ENCODE data around the gene PHF2.

Gene PHF2

DNA sequence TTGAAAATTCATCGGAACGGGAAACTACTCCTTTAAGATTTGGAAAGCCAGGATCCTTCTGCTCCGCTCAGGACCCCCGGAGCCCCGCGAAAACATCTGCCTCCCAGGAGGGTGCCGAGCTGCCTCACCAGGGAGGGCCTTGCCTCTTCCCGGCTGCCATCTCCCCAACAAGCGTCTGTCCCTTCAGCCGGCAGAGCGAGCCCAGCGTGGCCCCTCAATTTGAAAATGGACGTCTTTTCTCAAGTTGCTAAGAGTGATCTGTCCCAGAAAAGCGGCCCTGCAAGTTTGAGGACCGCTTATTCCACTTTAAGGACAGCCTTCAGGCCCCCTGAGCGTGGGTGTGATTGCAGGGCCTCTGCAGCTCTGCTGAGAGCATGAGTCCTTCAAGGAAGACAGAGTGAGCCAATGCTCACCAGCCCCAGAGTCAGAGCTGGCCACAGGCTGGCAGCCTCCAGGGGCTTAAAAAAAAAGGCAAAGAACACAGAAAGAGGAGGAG lies 101.3 kb downstream of the PHF2 start:
- H3K4me2 ChIP-seq, result no peak overlapping the region
- H2AFZ ChIP-seq (ENCODE audit: low read depth), result no peak overlapping the region
- TF ChIP-seq, protein P1, sequence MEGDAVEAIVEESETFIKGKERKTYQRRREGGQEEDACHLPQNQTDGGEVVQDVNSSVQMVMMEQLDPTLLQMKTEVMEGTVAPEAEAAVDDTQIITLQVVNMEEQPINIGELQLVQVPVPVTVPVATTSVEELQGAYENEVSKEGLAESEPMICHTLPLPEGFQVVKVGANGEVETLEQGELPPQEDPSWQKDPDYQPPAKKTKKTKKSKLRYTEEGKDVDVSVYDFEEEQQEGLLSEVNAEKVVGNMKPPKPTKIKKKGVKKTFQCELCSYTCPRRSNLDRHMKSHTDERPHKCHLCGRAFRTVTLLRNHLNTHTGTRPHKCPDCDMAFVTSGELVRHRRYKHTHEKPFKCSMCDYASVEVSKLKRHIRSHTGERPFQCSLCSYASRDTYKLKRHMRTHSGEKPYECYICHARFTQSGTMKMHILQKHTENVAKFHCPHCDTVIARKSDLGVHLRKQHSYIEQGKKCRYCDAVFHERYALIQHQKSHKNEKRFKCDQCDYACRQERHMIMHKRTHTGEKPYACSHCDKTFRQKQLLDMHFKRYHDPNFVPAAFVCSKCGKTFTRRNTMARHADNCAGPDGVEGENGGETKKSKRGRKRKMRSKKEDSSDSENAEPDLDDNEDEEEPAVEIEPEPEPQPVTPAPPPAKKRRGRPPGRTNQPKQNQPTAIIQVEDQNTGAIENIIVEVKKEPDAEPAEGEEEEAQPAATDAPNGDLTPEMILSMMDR (conservative IDR thresholded peaks at IDR 0.05; ENCODE audit: low read depth, low read length), result no peak
- no peaks in the 10 kb centered on the region for H3K79me2 ChIP-seq (ENCODE audit: insufficient read depth, low read depth)
- H3K4me3 ChIP-seq (IDR thresholded peaks at IDR 0.05; ENCODE audit: insufficient read depth, low read depth, low read length), result no peak overlapping the region
- H3K27me3 ChIP-seq (ENCODE audit: insufficient read depth, low read depth), result no peaks in the 10 kb centered on the region
- H3K9ac ChIP-seq, result no peak overlapping the region
- H3K36me3 ChIP-seq (ENCODE audit: insufficient read depth), result no peaks in the 10 kb centered on the region
- H4K20me1 ChIP-seq (ENCODE audit: insufficient read depth), result no peaks in the 10 kb centered on the region
- H3K27ac ChIP-seq, result no peak overlapping the region
- no peaks in the 10 kb centered on the region for H3K4me1 ChIP-seq (ENCODE audit: low read depth, poor library complexity, severe bottlenecking)

DNA sequence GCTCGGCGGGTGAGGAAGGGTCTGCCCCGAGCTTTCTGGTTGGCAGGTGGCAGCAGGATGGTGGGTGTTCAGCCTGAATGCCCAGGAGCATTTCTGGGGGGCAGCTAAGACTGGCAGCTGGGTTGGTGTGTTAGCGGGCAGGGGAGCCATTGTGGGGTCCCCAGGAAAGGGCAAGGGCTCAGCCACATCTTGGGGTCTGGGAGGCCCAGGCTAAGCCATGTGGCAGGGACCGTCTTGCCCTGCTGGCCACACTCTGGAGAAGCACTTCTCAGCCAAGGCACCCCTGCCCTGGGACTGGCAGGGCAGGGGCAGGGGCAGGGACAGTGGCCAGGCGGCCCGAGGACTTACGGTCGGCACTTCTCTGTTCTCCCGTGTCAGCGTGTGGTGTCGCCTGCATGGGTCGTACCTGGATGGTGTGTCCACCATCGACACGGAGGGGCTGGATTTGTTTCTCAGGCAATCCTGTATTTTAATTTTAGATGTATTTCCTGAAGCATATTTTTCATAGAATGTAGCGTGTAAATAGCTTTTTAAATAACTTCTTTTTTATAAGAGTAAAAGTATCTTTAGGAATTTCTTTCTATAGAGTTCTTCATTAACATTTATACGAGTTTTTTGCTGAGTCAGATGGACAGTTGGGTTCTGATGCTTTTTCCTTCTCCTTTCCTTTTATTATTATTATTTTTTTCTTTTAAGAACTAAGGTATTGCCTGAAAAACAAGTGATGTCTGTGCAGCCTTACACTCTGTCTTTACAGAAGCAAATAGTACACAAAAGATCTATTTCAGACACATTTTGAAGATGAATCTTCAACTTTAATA lies 102.0 kb downstream of the PHF2 start:
- Histone ChIP-seq H3K27ac (no peak overlapping the region), H3K9ac (no peak overlapping the region), H3K27me3 (ENCODE audit: insufficient read depth, low read depth) (no peaks in the 10 kb centered on the region), H3K4me3 (IDR thresholded peaks at IDR 0.05; ENCODE audit: insufficient read depth, low read depth, low read length) (no peak overlapping the region), H3K4me1 (ENCODE audit: low read depth, poor library complexity, severe bottlenecking) (no peaks in the 10 kb centered on the region), H2AFZ (ENCODE audit: low read depth) (no peak overlapping the region), H3K4me2 (no peak overlapping the region), H3K36me3 (ENCODE audit: insufficient read depth) (no peaks in the 10 kb centered on the region), H3K79me2 (ENCODE audit: insufficient read depth, low read depth) (no peaks in the 10 kb centered on the region), H4K20me1 (ENCODE audit: insufficient read depth) (no peaks in the 10 kb centered on the region)
- TF ChIP-seq, protein P1 (conservative IDR thresholded peaks at IDR 0.05; ENCODE audit: low read depth, low read length), result no peak

DNA sequence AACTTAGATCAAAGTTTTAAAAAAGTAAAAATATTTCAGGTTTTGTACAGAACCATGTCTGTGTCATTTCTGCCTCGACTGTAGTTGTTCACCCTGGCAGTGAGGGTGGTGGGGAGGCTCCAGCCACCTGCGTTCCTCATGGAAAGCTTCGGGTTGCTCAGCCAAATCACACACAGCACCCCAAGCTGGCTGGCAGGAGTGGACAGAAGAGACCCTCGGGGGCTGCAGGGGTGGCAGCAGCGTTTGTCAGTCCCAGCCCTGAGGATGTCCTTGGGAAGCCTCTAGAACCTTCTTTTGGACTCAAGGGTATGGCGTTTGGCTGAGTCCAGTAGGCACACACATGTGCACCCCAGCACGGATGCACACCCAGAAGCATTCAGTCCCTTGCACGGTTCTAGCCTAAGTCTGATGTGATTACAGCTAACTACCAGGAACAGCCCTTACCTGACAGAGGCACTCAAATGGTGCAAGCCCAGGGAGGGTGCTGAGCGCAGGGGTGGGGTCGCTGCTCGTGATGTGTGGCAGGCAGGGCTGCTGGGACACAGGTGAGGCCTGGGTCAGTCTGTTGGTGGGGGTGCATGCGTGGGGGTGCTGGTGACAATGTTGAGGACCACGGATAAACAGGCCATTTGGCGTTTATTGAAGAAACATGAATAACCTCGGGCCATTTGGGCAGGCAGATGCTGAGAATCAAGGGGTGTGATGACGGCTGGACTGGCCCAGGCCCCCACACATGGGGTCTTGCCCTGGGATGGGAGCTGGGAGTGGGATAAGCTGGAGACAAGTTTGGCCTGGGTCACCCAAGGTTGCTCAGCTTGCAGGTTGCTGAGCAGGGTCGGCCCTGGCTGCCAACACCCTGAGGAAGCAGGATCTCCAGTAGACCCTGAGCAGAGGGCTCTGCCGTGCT lies 103.4 kb downstream of the PHF2 start:
- Histone ChIP-seq H2AFZ (ENCODE audit: low read depth) (no peak overlapping the region), H4K20me1 (ENCODE audit: insufficient read depth) (no peaks in the 10 kb centered on the region), H3K4me2 (no peak overlapping the region), H3K4me1 (ENCODE audit: low read depth, poor library complexity, severe bottlenecking) (no peaks in the 10 kb centered on the region), H3K4me3 (IDR thresholded peaks at IDR 0.05; ENCODE audit: insufficient read depth, low read depth, low read length) (no peak overlapping the region), H3K27me3 (ENCODE audit: insufficient read depth, low read depth) (no peaks in the 10 kb centered on the region), H3K27ac (no peak overlapping the region), H3K36me3 (ENCODE audit: insufficient read depth) (no peaks in the 10 kb centered on the region), H3K79me2 (ENCODE audit: insufficient read depth, low read depth) (no peaks in the 10 kb centered on the region), H3K9ac (no peak overlapping the region)
- TF ChIP-seq, protein P1 (conservative IDR thresholded peaks at IDR 0.05; ENCODE audit: low read depth, low read length), result no peak

DNA sequence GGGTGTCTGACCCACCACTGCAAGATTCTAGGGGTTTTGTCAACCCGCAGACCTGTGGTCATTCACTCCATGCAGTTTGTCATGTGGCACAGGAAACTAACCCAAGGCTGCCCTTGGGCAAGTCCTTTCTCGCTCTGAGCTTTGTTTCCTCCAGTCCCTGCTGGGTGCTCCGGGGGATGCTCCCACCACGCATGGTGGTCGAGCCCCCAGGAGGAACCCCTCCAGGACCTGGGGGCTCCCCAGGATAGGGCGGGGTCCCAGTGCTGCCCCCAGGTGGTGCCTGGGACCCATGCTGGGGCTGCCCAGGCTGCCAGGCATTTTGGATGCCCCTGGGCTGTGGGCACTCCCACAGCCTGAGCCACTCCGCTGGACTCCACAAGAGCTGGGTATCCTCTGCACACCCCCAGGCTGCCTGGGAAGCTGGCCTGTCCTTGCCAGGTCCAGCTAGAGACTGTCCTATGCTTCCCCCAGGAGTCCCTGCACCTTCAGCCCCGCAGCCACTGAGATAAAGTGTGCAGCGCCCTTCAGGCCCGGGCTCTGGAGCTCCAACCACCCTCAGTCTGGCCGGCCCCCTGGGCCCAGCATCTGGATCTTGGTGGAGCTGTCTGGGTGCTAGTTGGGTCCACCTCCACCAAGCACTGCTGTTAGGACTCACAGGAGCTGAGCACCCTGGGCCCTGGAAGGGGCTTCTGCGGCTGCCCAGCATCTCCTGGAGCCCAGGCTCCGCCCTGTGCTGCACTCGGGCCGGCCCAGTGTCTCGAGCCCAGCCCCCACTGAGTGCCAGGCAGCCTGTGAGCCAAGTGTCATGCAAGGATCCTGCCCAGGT lies 104.3 kb downstream of the PHF2 start:
- H3K4me2 ChIP-seq, result no peak overlapping the region
- no peak overlapping the region for H3K4me3 ChIP-seq (IDR thresholded peaks at IDR 0.05; ENCODE audit: insufficient read depth, low read depth, low read length)
- no peaks in the 10 kb centered on the region for H3K79me2 ChIP-seq (ENCODE audit: insufficient read depth, low read depth)
- no peak overlapping the region for H2AFZ ChIP-seq (ENCODE audit: low read depth)
- no peaks in the 10 kb centered on the region for H3K36me3 ChIP-seq (ENCODE audit: insufficient read depth)
- H3K27ac ChIP-seq, result no peak overlapping the region
- TF ChIP-seq, protein P1 (conservative IDR thresholded peaks at IDR 0.05; ENCODE audit: low read depth, low read length), result no peak
- no peaks in the 10 kb centered on the region for H4K20me1 ChIP-seq (ENCODE audit: insufficient read depth)
- no peaks in the 10 kb centered on the region for H3K27me3 ChIP-seq (ENCODE audit: insufficient read depth, low read depth)
- H3K4me1 ChIP-seq (ENCODE audit: low read depth, poor library complexity, severe bottlenecking), result no peaks in the 10 kb centered on the region
- H3K9ac ChIP-seq, result no peak overlapping the region
